Psoas muscle (tissue), 8 donors: ENCODE results near the gene CFAP126. TPM values are rescaled to one million over a fixed set of nuclear protein-coding genes. Genes with fewer than 3 reads are reported as not detected.
A peak's percentile ranks its signal among the peaks of the same experiment; 100 is the strongest.
"Not testable (repeated sequence)": the region's sequence is repeated elsewhere in the genome, so short reads cannot be mapped to it uniquely, and the experiment has no call there.

Experiments
- ATAC-seq, 4 donors: fragments of 200-7000 bp; cut with Tn5 transposase; one replicate each; pipeline ENCODE4 v1.9.1; 2020; ENCODE audit warnings: moderate library complexity in 3 of 4, mild to moderate bottlenecking in 2 of 4
- DNase-seq, 2 donors: peaks; one replicate each; pipeline ENCODE4 v3.0.0-alpha.2; 2020
- H3K27ac ChIP-seq: fragments of 200-600 bp; one replicate; pipeline ENCODE4 v1.8.0; 2022
- H3K27me3 ChIP-seq, 3 donors: fragments of 200-600 bp in 1 of 3; one replicate each; pipeline versions ENCODE4 v1.6.1 to v1.8.0; 2013 to 2022; ENCODE audit warnings: low read length in 2 of 3, mild to moderate bottlenecking in 2 of 3, moderate library complexity in 1 of 3; ENCODE audit not compliant: insufficient read depth in 3 of 3
- H3K36me3 ChIP-seq, 2 donors: fragments of 200-600 bp in 1 of 2; one replicate each; pipeline versions ENCODE4 v1.6.1 to v1.8.0; 2013 to 2022; ENCODE audit warnings: low read depth in 1 of 2, mild to moderate bottlenecking in 1 of 2, moderate library complexity in 1 of 2; ENCODE audit not compliant: insufficient read depth in 1 of 2
- H3K4me1 ChIP-seq: fragments of 200-600 bp; one replicate; pipeline ENCODE4 v1.8.0; 2022
- H3K4me3 ChIP-seq: fragments of 200-600 bp; one replicate; pipeline ENCODE4 v1.8.0; 2022; ENCODE audit warnings: mild to moderate bottlenecking
- H3K9me3 ChIP-seq: fragments of 200-600 bp; one replicate; pipeline ENCODE4 v1.8.0; 2022
- WGBS, 3 donors: extraction: QIAGEN DNeasy Blood & Tissue Kit; methylation state at CpG; one replicate each; pipeline versions ENCODE4 v1.1.6 to v1.1.7; 2013; 5-methylcytosine and 5-hydroxymethylcytosine counted together
- intact Hi-C, 2 donors: fragments of 100-400 bp; cut with DNase I; formaldehyde crosslinking; loops; one replicate each; pipeline versions ENCODE4 v1.11.0 to v1.14.2; 2022
- long read RNA-seq, 2 donors: library from polyadenylated mRNA; unstranded; transcript quantifications; one replicate each; pipeline ENCODE4 v2.0.0, GENCODE V29; 2021
- polyA plus RNA-seq, 3 donors: library from polyadenylated mRNA; stranded (reverse); fragments of 200-250 nt; gene quantifications; one replicate each; pipeline ENCODE4 v1.2.3, GENCODE V29; 2013
- total RNA-seq, 4 donors: library from RNA; stranded (reverse); fragmentation: NEBNext Ultra II Directional in 2 of 4; extraction: Animal tissue kit (Norgen Biotek cat#: 25700) in 2 of 4; gene quantifications; one replicate each; pipeline versions ENCODE4 v1.2.1 to v1.2.4, GENCODE V29; 2021 to 2023
- TF ChIP-seq, protein P1 (sequence below): fragments of 200-600 bp; IDR thresholded peaks from one replicate; pipeline ENCODE4 v1.8.0; 2022; ENCODE audit warnings: antibody characterized with exemption
- donor health status: healthy with polysubstance abuse.
- donor health status: DM: no; HTN: no; CAD: no; lungs with moderate emphysema.
- donor health status: Bipolar disorder and iron deficiency.
- donor health status: healthy.
- donor health status: DM: yes; HTN: yes; CAD: no.
- donor health status: DM: no; HTN: no; CAD: no.
- donor health status: DM: no; HTN: no; CAD: no.
- donor health status: DM: yes; HTN: yes; CAD: no.

Gene CFAP126, protein sequence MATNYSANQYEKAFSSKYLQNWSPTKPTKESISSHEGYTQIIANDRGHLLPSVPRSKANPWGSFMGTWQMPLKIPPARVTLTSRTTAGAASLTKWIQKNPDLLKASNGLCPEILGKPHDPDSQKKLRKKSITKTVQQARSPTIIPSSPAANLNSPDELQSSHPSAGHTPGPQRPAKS
- total RNA-seq (not detected), polyA plus RNA-seq (under 1 TPM in 1 of 3 donors, not detected in 2; 0.16 TPM)
- long read RNA-seq, donor 1 = 0 reads
- long read RNA-seq, donor 2, partial matches to known transcripts = 0 of 5 reads
- long read RNA-seq, donor 2, other reads (novel, unspliced or antisense) = 5 of 5 reads

DNA sequence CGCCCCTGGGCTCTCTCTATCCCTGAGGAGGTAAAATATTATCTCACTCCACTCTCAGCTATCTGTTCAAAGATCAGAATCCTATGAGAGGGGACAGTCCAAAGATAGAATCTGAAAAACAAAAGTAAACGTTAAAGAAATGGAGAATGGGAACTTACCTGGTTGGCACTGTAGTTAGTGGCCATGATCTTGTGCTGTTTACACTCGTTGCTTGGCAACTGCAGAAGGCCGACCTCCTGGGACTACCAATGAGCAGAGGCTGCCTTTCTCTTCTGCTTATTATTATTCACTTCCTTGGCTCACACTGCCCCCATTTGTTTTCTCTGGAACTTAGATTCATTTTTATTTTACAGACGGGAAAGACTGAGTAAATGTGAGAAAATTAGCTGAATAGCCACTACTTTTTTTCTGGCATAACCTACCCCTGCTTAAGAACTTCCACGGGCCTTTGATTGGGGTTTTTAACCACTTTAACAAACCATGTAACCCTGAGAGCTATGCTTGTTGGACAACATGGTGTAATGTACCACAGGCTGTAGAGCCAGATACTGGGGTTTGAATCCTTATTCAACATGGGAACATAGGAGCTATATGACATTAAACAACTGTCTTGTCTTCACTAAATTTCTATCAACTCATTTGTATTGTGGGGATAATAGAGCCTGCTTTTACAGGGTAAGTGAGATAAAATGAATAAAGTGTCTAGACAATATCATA, at the start of gene CFAP126:
TSS of gene CFAP126 (minus strand) at position 193 of the 717 bp plus-strand sequence. CDS start at position 185, 8 bp downstream.
- DNase-seq = peak; percentile 34 to 65
- no peaks in the 10 kb centered on the region for H3K4me1 ChIP-seq
- intact Hi-C loops = no loop called here
- WGBS, 3 donors = 26 to 35% (median 27%) methylated on average over 6 of the region's 6 CpGs
- no peaks in the 10 kb centered on the region for H3K27me3 ChIP-seq
- H3K4me3 ChIP-seq = no peak within 1 kb of the TSS
- peaks cover 0 to 39% of the 10 kb centered on the region in 2 donors for H3K36me3 ChIP-seq
- no peaks in the 10 kb centered on the region for H3K9me3 ChIP-seq
- TF ChIP-seq, protein P1, sequence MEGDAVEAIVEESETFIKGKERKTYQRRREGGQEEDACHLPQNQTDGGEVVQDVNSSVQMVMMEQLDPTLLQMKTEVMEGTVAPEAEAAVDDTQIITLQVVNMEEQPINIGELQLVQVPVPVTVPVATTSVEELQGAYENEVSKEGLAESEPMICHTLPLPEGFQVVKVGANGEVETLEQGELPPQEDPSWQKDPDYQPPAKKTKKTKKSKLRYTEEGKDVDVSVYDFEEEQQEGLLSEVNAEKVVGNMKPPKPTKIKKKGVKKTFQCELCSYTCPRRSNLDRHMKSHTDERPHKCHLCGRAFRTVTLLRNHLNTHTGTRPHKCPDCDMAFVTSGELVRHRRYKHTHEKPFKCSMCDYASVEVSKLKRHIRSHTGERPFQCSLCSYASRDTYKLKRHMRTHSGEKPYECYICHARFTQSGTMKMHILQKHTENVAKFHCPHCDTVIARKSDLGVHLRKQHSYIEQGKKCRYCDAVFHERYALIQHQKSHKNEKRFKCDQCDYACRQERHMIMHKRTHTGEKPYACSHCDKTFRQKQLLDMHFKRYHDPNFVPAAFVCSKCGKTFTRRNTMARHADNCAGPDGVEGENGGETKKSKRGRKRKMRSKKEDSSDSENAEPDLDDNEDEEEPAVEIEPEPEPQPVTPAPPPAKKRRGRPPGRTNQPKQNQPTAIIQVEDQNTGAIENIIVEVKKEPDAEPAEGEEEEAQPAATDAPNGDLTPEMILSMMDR = no peak
- H3K27ac ChIP-seq = no peak within 1 kb of the TSS
- ATAC-seq = peak; percentile 47 to 73 (median 64)

DNA sequence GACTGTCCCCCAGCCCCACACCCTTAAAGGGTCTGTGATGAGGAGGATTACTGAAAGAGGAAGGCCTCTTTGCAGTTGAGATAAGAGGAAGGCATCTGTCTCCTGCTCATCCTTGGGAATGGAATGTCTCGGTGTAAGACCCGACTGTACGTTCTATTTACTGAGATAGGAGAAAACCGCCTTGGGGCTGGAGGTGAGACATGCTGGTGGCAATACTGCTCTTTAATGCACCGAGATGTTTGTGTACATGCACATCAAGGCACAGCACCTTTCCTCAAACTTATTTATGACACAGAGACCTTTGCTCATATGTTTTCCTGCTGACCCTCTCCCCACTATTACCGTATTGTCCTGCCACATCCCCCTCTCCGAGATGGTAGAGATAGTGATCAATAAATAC, 45.4 kb upstream of the CFAP126 start:
- H3K27ac ChIP-seq, H3K36me3 ChIP-seq, H3K9me3 ChIP-seq, ATAC-seq, H3K4me3 ChIP-seq, intact Hi-C loops, H3K4me1 ChIP-seq, DNase-seq, H3K27me3 ChIP-seq: not testable (repeated sequence)
- 93 to 95% (median 94%) methylated on average over 7 of the region's 7 CpGs for WGBS, 3 donors

DNA sequence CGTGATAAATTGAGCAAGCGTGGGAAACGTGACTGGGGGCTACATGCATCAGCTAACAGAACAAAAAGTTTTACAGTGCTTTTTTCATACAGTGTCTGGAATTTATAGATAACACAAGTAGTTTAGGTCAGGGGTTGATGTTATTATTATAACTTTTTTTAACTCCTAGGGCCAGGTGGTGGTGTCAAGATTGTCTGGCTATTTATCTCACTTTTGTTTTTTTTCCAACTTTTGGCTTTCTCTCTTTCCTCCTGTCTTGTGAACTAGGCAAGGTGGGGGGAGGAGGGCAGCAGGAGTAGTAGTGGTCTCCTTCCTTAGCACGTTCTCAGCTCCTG, 42.9 kb upstream of the CFAP126 start:
- H3K4me1 ChIP-seq, H3K36me3 ChIP-seq, DNase-seq, H3K27ac ChIP-seq, ATAC-seq, H3K27me3 ChIP-seq, intact Hi-C loops, H3K9me3 ChIP-seq, H3K4me3 ChIP-seq: not testable (repeated sequence)
- WGBS, 3 donors = 82 to 88% (median 84%) methylated on average over 4 of the region's 4 CpGs

DNA sequence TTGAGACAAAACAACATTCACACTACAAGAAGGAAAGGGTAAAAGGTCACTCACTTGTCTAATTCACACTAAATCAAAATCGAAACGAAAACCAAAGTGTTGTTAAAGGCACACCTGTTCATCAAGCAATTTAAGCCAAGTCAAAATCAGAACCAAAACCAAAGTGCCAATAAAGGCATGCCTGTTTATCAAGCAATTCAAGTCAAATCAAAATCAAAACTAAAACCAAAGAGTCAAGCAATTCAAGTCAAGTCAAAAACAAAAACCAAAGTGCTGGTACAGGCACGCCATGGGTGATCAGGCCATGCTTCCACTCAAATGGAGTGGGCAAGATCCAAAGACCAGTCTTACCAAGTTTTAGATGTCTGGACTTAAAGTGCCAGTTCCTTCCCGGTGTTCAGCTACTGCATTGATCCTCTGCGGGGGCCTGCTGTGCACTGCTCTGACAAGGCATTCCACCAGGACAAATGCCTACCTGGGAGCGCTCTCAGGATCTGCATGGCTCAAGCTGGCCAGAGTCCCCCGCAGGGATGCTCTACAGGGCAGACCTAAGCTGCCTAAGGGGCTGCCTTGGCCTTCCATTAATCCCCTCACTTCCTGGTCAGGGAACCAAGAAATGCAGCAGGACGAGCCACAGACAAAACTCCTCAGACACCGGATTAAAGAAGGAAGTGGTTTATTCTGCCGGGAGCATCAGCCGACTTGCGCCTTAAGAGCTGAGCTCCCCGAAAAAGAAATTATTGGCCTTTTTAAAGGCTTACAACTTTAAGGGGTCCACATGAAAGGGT, 42.4 kb upstream of the CFAP126 start:
- DNase-seq, H3K4me3 ChIP-seq, H3K36me3 ChIP-seq, H3K27ac ChIP-seq, H3K4me1 ChIP-seq, H3K9me3 ChIP-seq, H3K27me3 ChIP-seq, ATAC-seq: not testable (repeated sequence)
- intact Hi-C loops = loop anchor here in 1 of 2 donors (10.0 kb wide), 1 partner anchor 335 kb away; the partner anchor contains the start of gene DUSP12
- 76 to 79% (median 79%) methylated on average over 13 of the region's 13 CpGs for WGBS, 3 donors

DNA sequence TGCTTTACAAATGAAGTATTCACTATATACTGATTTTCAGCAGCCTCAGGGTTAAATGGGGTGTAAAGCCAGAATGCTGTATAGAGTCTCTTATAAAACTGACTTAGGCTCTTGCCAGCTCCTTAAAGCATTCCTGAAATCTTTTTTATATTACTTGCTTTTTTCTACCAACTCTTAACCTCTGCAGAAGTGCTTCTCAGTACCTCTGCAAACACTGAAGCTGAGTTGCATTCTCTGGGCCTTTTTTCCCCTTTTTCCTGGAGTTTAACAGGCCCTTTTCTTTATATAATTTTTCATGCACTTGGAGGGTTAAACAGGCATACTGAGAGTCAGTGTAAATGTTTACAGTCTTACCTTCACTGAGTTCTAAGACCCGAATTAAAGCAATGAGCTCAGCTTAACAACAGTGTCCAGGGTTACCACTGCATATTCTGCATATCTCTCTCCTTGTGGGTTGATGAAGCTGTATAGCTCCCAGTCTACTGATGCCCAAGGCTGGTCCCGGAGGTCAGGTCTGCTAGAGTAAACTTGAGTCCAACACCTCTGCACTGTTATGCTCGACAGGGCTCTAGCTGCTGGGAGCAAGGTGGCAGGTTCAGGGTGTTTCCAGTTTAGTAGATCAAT, 40.9 kb upstream of the CFAP126 start:
- Histone ChIP-seq H3K9me3 (no peaks in the 10 kb centered on the region), H3K36me3 (no peaks in the 10 kb centered on the region), H3K27me3 (no peaks in the 10 kb centered on the region), H3K27ac (no peak overlapping the region), H3K4me3 (no peak overlapping the region), H3K4me1 (no peaks in the 10 kb centered on the region)
- TF ChIP-seq, protein P1 = no peak
- WGBS, 3 donors = 70 to 79% (median 78%) methylated on average over 3 of the region's 3 CpGs
- intact Hi-C loops = loop anchor here in 1 of 2 donors (10.0 kb wide), 1 partner anchor 336 kb away; the partner anchor contains the start of gene DUSP12
- DNase-seq = no peak
- no peak for ATAC-seq
